Measurements from ENCODE around the gene KLHL14. TPM values are rescaled to one million over a fixed set of nuclear protein-coding genes. Genes with fewer than 3 reads are reported as not detected.

The KLHL14 gene
- total and polyA plus RNA-seq, 10 of the 15 experiments (the other 5 are each of a cell fraction or from before 2014, with no cell fraction given) = 0.03 to 0.05 TPM; not detected in 8

GRCh38 chr18:32777049-32777448 is 4.2 kb upstream of the KLHL14 start:
- CTCF ChIA-PET = no interaction called here
- H3K36me3 ChIP-seq (ENCODE audit: control insufficient read depth in 2 of 2, insufficient read depth in 2 of 2, low read length in 1 of 2) = no peaks in the 10 kb centered on the region
- ATAC-seq = no peak
- TF ChIP-seq IRF5 (IDR thresholded peaks at IDR 0.05; ENCODE audit: borderline replicate concordance) = no peak
- TF ChIP-seq MEF2B (IDR thresholded peaks at IDR 0.05; ENCODE audit: partially characterized antibody, poor library complexity, severe bottlenecking) = no peak
- TF ChIP-seq JUND (IDR thresholded peaks at IDR 0.05; ENCODE audit: low read depth, low read length) = no peak
- TF ChIP-seq BCL3 (IDR thresholded peaks at IDR 0.05; ENCODE audit: borderline replicate concordance, insufficient read depth, low read depth, low read length, poor library complexity, severe bottlenecking) = no peak
- no peak for TF ChIP-seq ZZZ3 (IDR thresholded peaks at IDR 0.05; ENCODE audit: control insufficient read depth, insufficient read length, low read depth)
- no peak for TF ChIP-seq CTCF (IDR thresholded peaks at IDR 0.05 in 2 of 3, conservative IDR thresholded peaks at IDR 0.05 in 1 of 3; ENCODE audit: control insufficient read depth in 2 of 3, extremely low read depth in 1 of 3, insufficient read depth in 1 of 3, low read depth in 3 of 3, low read length in 3 of 3)
- no peak for TF ChIP-seq MYC (IDR thresholded peaks at IDR 0.05; ENCODE audit: insufficient read depth, insufficient read length, insufficient replicate concordance, low read length, severe bottlenecking)
- TF ChIP-seq ZBTB4 (CRISPR knock-in tag; IDR thresholded peaks at IDR 0.05) = no peak
- no peak for TF ChIP-seq BHLHE40 (IDR thresholded peaks at IDR 0.05; ENCODE audit: borderline replicate concordance in 1 of 2, low read depth in 2 of 2, low read length in 1 of 2)
- no peak for TF ChIP-seq TARDBP (IDR thresholded peaks at IDR 0.05; ENCODE audit: borderline replicate concordance)
- no peak for TF ChIP-seq HDAC6 (IDR thresholded peaks at IDR 0.05; ENCODE audit: unreplicated experiment)
- no peak for TF ChIP-seq FOXK2 (IDR thresholded peaks at IDR 0.05)
- TF ChIP-seq HDGF (IDR thresholded peaks at IDR 0.05) = no peak
- TF ChIP-seq EGR1 (IDR thresholded peaks at IDR 0.05; ENCODE audit: borderline replicate concordance in 1 of 2, low read depth in 2 of 2, low read length in 2 of 2) = no peak

More at GRCh38 chr18:32777049-32777448, 4.2 kb upstream of the KLHL14 start:
- H4K20me1 ChIP-seq (ENCODE audit: control insufficient read depth, insufficient read depth) = no peaks in the 10 kb centered on the region
- no peak overlapping the region for H3K4me2 ChIP-seq (ENCODE audit: control insufficient read depth, insufficient read depth)
- H3K27me3 ChIP-seq (replicated peaks in 1 of 2; ENCODE audit: control insufficient read depth in 2 of 2, insufficient read depth in 2 of 2, low read length in 1 of 2) = peaks cover 1 to 8% of the 10 kb centered on the region in 2 experiments; a peak in 3 of 4 replicates
- H3K4me1 ChIP-seq (ENCODE audit: control insufficient read depth, insufficient read depth, low read length) = no peaks in the 10 kb centered on the region
- no peak overlapping the region for H2AFZ ChIP-seq (ENCODE audit: control insufficient read depth, low read depth, low read length)
- 0% methylated on average over 2 of the region's 2 CpGs for WGBS (ENCODE audit: insufficient coverage, insufficient replicate concordance, low lambda C conversion rate, missing lambda C conversion rate)
- H3K9ac ChIP-seq (ENCODE audit: control insufficient read depth, insufficient read depth, low read length) = no peak overlapping the region
- H3K27ac ChIP-seq (ENCODE audit: control insufficient read depth, insufficient read depth) = no peak overlapping the region
- H3K79me2 ChIP-seq (ENCODE audit: control insufficient read depth, insufficient read depth, low read length) = no peaks in the 10 kb centered on the region
- no peak overlapping the region for H3K4me3 ChIP-seq
- BruUV-seq (replicated peaks) = no TSS peak
- DNase-seq (ENCODE audit: low read depth, low spot score) = no peak
- RAD21 ChIA-PET (ENCODE audit: unreplicated experiment) = no interaction called here
- no peak for FAIRE-seq
- intact Hi-C loops (cut with micrococcal nuclease; ENCODE audit: unreplicated experiment) = no loop called here
- H3K9me3 ChIP-seq (replicated peaks; ENCODE audit: control insufficient read depth, insufficient read depth, low read length) = no peaks in the 10 kb centered on the region
- SMC1A ChIA-PET (ENCODE audit: uncharacterized antibody, unreplicated experiment) = no interaction called here
- POLR2A ChIA-PET = no interaction called here
- in situ Hi-C loops (cut with MboI) = no loop called here

All from GM12878 (cell line).